ENCODE measurements around the gene MATN3.

The MATN3 gene

GRCh38 chr2:20035955-20036666 is 23.6 kb upstream of the MATN3 start:
- no peaks in the 10 kb centered on the region for H3K4me1 ChIP-seq (ENCODE audit: control insufficient read depth, insufficient read depth, low read length)

DNA sequence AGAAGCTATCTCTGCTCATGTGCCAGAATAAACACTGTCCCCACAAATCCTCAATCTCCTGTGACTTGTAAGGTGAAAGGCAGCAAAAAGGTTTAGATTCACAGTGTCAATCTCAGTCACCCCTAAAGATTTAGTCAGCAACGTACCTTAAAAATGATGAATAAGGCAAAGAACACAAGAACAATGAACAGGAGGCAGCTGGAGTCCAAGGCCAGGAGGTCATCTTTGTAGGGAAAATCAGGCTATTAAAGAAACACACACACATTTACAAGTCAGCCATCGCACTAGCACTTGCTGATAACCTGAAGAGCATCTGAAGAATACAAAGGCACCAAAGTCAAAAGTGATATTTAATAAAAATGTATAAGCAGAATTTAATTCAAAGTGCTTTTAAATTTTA is 22.4 kb upstream of the MATN3 start:
- Histone ChIP-seq H3K27ac (ENCODE audit: insufficient read depth, low read depth, low read length, poor library complexity, severe bottlenecking) (no peak overlapping the region), H3K36me3 (ENCODE audit: control insufficient read depth, insufficient read depth, low read length) (peaks cover 59% of the 10 kb centered on the region), H3K4me1 (ENCODE audit: control insufficient read depth, insufficient read depth, low read length) (no peaks in the 10 kb centered on the region), H3K9me3 (ENCODE audit: control insufficient read depth, low read length) (no peaks in the 10 kb centered on the region), H3K4me3 (ENCODE audit: insufficient read depth, low read depth, low read length) (no peak overlapping the region), H3K27me3 (ENCODE audit: control insufficient read depth, insufficient read depth, low read length, poor library complexity, severe bottlenecking) (no peaks in the 10 kb centered on the region)
- WGBS, 2 experiments, result 88 to 93% methylated on average over 2 of the region's 2 CpGs

More at GRCh38 chr2:20035955-20036666, 23.6 kb upstream of the MATN3 start:
- Histone ChIP-seq H3K27me3 (ENCODE audit: control insufficient read depth, insufficient read depth, low read length, poor library complexity, severe bottlenecking) (no peaks in the 10 kb centered on the region), H3K9me3 (ENCODE audit: control insufficient read depth, low read length) (no peaks in the 10 kb centered on the region), H3K4me3 (ENCODE audit: insufficient read depth, low read depth, low read length) (no peak overlapping the region), H3K36me3 (ENCODE audit: control insufficient read depth, insufficient read depth, low read length) (peaks cover 56% of the 10 kb centered on the region), H3K27ac (ENCODE audit: insufficient read depth, low read depth, low read length, poor library complexity, severe bottlenecking) (no peak overlapping the region)
- 93 to 94% methylated on average over 4 of the region's 4 CpGs for WGBS, 2 experiments

DNA sequence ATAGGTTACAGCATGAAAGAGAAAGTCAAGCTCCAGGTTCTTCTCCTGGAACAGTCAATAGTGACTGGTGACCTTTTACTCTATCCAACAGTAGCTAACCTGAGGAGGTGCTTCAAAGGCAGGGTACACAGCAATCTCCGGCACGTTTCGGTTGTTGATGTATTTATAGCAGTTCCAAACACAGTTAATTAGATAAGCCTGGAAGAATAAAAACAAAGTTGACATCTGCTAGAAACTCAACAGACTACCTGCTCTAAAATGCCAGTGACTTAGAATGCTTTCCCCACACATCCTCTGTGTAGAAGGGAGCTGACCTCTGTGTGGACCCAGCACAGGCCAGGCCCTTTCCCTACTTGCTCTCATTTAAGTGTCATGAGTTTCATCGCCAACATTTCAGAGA is 21.8 kb upstream of the MATN3 start:
- WGBS, 2 experiments, result 92 to 97% methylated on average over 4 of the region's 4 CpGs
- H3K4me1 ChIP-seq (ENCODE audit: control insufficient read depth, insufficient read depth, low read length), result no peaks in the 10 kb centered on the region
- peaks cover 59% of the 10 kb centered on the region for H3K36me3 ChIP-seq (ENCODE audit: control insufficient read depth, insufficient read depth, low read length)
- no peak overlapping the region for H3K27ac ChIP-seq (ENCODE audit: insufficient read depth, low read depth, low read length, poor library complexity, severe bottlenecking)
- H3K27me3 ChIP-seq (ENCODE audit: control insufficient read depth, insufficient read depth, low read length, poor library complexity, severe bottlenecking), result no peaks in the 10 kb centered on the region
- no peaks in the 10 kb centered on the region for H3K9me3 ChIP-seq (ENCODE audit: control insufficient read depth, low read length)
- no peak overlapping the region for H3K4me3 ChIP-seq (ENCODE audit: insufficient read depth, low read depth, low read length)

DNA sequence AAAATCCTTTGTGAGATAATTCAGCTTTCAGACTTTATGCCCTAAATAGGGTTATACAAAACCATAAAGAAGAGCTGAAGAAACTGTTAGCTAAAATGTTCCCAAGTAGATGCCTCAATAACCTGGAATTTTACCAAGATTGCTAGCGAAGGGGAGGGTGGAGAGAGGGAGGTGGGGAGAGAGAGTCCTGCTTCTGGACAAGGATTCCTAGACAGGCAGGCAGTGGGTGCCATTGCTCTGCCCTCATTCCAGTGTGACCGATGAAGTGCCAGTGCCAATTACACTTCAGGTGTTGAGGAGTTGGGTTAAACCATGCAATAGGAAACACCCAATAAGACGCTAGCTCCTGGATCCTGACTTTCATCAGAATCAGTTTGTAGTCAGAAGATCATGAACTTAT is 20.9 kb upstream of the MATN3 start:
- Histone ChIP-seq H3K36me3 (ENCODE audit: control insufficient read depth, insufficient read depth, low read length) (peaks cover 56% of the 10 kb centered on the region), H3K9me3 (ENCODE audit: control insufficient read depth, low read length) (no peaks in the 10 kb centered on the region), H3K4me1 (ENCODE audit: control insufficient read depth, insufficient read depth, low read length) (no peaks in the 10 kb centered on the region), H3K27ac (ENCODE audit: insufficient read depth, low read depth, low read length, poor library complexity, severe bottlenecking) (no peak overlapping the region), H3K27me3 (ENCODE audit: control insufficient read depth, insufficient read depth, low read length, poor library complexity, severe bottlenecking) (no peaks in the 10 kb centered on the region), H3K4me3 (ENCODE audit: insufficient read depth, low read depth, low read length) (no peak overlapping the region)
- WGBS, 2 experiments, result 94 to 95% methylated on average over 3 of the region's 3 CpGs

DNA sequence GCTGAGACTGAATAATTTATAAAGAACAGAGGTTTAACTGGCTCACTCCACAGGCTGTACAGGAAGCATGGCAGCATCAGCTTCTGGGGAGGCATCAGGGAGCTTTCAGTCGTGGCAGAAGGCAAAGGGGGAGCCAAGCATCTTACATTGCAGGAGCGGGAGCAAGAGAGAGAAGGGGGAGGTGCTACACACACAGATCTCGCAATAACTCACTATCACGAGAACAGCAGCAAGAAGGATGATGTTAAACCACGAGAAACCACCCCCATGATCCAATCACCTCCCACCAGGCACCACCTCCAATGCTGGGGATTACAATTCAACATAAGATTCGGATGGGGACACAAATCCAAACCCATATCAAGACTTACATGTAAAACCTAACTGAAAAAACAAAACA is 17.8 kb upstream of the MATN3 start:
- H3K27me3 ChIP-seq (ENCODE audit: control insufficient read depth, insufficient read depth, low read length, poor library complexity, severe bottlenecking), result no peaks in the 10 kb centered on the region
- H3K36me3 ChIP-seq (ENCODE audit: control insufficient read depth, insufficient read depth, low read length), result peaks cover 41% of the 10 kb centered on the region
- no peaks in the 10 kb centered on the region for H3K4me1 ChIP-seq (ENCODE audit: control insufficient read depth, insufficient read depth, low read length)
- H3K4me3 ChIP-seq (ENCODE audit: insufficient read depth, low read depth, low read length), result no peak overlapping the region
- WGBS, 2 experiments, result 82 to 88% methylated on average over 6 of the region's 6 CpGs
- no peaks in the 10 kb centered on the region for H3K9me3 ChIP-seq (ENCODE audit: control insufficient read depth, low read length)
- no peak overlapping the region for H3K27ac ChIP-seq (ENCODE audit: insufficient read depth, low read depth, low read length, poor library complexity, severe bottlenecking)

GRCh38 chr2:20027705-20028434 is 15.4 kb upstream of the MATN3 start:
- no peak overlapping the region for H3K27ac ChIP-seq (ENCODE audit: insufficient read depth, low read depth, low read length, poor library complexity, severe bottlenecking)

GRCh38 chr2:20027260-20027677 is 14.8 kb upstream of the MATN3 start:
- peaks cover 17% of the 10 kb centered on the region for H3K36me3 ChIP-seq (ENCODE audit: control insufficient read depth, insufficient read depth, low read length)
- H3K4me3 ChIP-seq (ENCODE audit: insufficient read depth, low read depth, low read length), result no peak overlapping the region
- H3K27me3 ChIP-seq (ENCODE audit: control insufficient read depth, insufficient read depth, low read length, poor library complexity, severe bottlenecking), result no peaks in the 10 kb centered on the region
- no peaks in the 10 kb centered on the region for H3K4me1 ChIP-seq (ENCODE audit: control insufficient read depth, insufficient read depth, low read length)
- no peaks in the 10 kb centered on the region for H3K9me3 ChIP-seq (ENCODE audit: control insufficient read depth, low read length)
- WGBS, 2 experiments, result 69 to 72% methylated on average over 4 of the region's 4 CpGs
- no peak overlapping the region for H3K27ac ChIP-seq (ENCODE audit: insufficient read depth, low read depth, low read length, poor library complexity, severe bottlenecking)

More at GRCh38 chr2:20027705-20028434, 15.4 kb upstream of the MATN3 start:
- WGBS, 2 experiments, result 95 to 98% methylated on average over 3 of the region's 3 CpGs
- no peaks in the 10 kb centered on the region for H3K27me3 ChIP-seq (ENCODE audit: control insufficient read depth, insufficient read depth, low read length, poor library complexity, severe bottlenecking)
- no peaks in the 10 kb centered on the region for H3K9me3 ChIP-seq (ENCODE audit: control insufficient read depth, low read length)
- H3K4me3 ChIP-seq (ENCODE audit: insufficient read depth, low read depth, low read length), result no peak overlapping the region
- no peaks in the 10 kb centered on the region for H3K4me1 ChIP-seq (ENCODE audit: control insufficient read depth, insufficient read depth, low read length)
- peaks cover 20% of the 10 kb centered on the region for H3K36me3 ChIP-seq (ENCODE audit: control insufficient read depth, insufficient read depth, low read length)

GRCh38 chr2:20025065-20025786 is 12.8 kb upstream of the MATN3 start:
- no peak overlapping the region for H3K27ac ChIP-seq (ENCODE audit: insufficient read depth, low read depth, low read length, poor library complexity, severe bottlenecking)
- H3K27me3 ChIP-seq (ENCODE audit: control insufficient read depth, insufficient read depth, low read length, poor library complexity, severe bottlenecking), result no peaks in the 10 kb centered on the region
- H3K36me3 ChIP-seq (ENCODE audit: control insufficient read depth, insufficient read depth, low read length), result peaks cover under 1% of the 10 kb centered on the region
- WGBS, 2 experiments, result 96 to 97% methylated on average over 2 to 3 of the region's 3 CpGs
- no peaks in the 10 kb centered on the region for H3K9me3 ChIP-seq (ENCODE audit: control insufficient read depth, low read length)
- no peaks in the 10 kb centered on the region for H3K4me1 ChIP-seq (ENCODE audit: control insufficient read depth, insufficient read depth, low read length)
- no peak overlapping the region for H3K4me3 ChIP-seq (ENCODE audit: insufficient read depth, low read depth, low read length)

GRCh38 chr2:20023688-20024087 is 11.2 kb upstream of the MATN3 start:
- Histone ChIP-seq H3K36me3 (ENCODE audit: control insufficient read depth, insufficient read depth, low read length) (no peaks in the 10 kb centered on the region), H3K9me3 (ENCODE audit: control insufficient read depth, low read length) (no peaks in the 10 kb centered on the region), H3K4me1 (ENCODE audit: control insufficient read depth, insufficient read depth, low read length) (no peaks in the 10 kb centered on the region), H3K27me3 (ENCODE audit: control insufficient read depth, insufficient read depth, low read length, poor library complexity, severe bottlenecking) (no peaks in the 10 kb centered on the region), H3K4me3 (ENCODE audit: insufficient read depth, low read depth, low read length) (no peak overlapping the region), H3K27ac (ENCODE audit: insufficient read depth, low read depth, low read length, poor library complexity, severe bottlenecking) (no peak overlapping the region)
- WGBS, 2 experiments, result 93 to 95% methylated on average over 4 of the region's 4 CpGs

- Histone ChIP-seq H3K4me1 (ENCODE audit: control insufficient read depth, insufficient read depth, low read length) (no peaks in the 10 kb centered on the region), H3K27me3 (ENCODE audit: control insufficient read depth, insufficient read depth, low read length, poor library complexity, severe bottlenecking) (no peaks in the 10 kb centered on the region), H3K4me3 (ENCODE audit: insufficient read depth, low read depth, low read length) (no peak overlapping the region), H3K27ac (ENCODE audit: insufficient read depth, low read depth, low read length, poor library complexity, severe bottlenecking) (no peak overlapping the region), H3K36me3 (ENCODE audit: control insufficient read depth, insufficient read depth, low read length) (no peaks in the 10 kb centered on the region), H3K9me3 (ENCODE audit: control insufficient read depth, low read length) (no peaks in the 10 kb centered on the region)
- 85 to 90% methylated on average over 3 of the region's 3 CpGs for WGBS, 2 experiments
Measured at GRCh38 chr2:20021405-20022009, 9.0 kb upstream of the MATN3 start.

Measured in ectodermal cell (in vitro differentiated cells).